Dedifferentiated amniotic fluid mesenchymal stem cell (primary cell): Measurements from ENCODE around the gene HOOK1.

Experiments
- DNase-seq: peaks from one replicate; pipeline ENCODE4 v3.0.0-alpha.2; 2016; ENCODE audit errors: extremely low spot score

The HOOK1 gene

DNA sequence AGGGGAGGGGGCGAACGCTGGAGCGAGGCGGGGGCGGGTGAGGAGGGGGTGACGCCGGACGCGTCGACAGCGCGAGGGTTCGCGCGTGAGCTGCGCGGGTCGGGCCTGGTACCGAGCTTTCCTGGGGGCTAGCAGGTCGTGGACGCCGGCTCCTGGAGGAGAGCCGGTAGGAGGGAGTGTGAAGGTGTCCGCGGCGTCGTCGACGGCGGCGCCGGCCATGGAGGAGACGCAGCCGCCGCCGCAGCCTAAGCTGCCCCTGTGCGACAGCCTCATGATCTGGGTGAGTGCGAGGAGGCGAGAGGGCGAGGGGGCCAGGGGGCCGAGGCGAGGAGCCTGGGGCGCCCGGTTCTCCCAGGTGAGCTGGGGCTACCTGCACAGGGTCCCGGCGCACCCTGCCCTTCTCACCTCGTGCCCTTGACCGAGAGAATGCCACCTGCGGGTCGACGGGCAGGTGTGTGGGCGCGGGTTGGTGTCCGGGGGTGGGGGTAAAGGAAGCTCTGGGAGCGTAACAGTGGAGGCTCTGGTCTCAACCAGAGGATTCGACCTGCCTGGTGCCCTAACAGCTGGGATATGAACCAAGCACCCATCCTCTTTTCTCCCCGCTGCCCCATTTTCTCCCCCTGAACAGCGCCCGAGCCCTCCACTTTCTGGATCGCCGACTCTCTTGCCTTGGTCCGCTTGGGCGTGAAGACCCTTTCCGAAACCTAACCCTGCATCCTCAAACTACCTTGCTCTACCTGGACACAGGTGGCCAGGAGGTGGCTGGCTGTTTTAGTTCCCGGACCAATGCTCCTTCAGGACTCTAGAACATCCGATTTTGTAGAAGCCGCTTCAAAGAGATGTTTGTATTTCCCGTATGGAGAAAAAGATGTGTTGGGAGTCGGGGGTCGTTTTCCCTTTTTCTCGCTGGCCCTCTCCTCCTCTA lies at the start of gene HOOK1:
Gene HOOK1, plus strand, starts transcription at position 49 of the 925 bp plus-strand sequence. Its CDS starts 169 bp downstream, at position 218.
- DNase-seq, result no peak

DNA sequence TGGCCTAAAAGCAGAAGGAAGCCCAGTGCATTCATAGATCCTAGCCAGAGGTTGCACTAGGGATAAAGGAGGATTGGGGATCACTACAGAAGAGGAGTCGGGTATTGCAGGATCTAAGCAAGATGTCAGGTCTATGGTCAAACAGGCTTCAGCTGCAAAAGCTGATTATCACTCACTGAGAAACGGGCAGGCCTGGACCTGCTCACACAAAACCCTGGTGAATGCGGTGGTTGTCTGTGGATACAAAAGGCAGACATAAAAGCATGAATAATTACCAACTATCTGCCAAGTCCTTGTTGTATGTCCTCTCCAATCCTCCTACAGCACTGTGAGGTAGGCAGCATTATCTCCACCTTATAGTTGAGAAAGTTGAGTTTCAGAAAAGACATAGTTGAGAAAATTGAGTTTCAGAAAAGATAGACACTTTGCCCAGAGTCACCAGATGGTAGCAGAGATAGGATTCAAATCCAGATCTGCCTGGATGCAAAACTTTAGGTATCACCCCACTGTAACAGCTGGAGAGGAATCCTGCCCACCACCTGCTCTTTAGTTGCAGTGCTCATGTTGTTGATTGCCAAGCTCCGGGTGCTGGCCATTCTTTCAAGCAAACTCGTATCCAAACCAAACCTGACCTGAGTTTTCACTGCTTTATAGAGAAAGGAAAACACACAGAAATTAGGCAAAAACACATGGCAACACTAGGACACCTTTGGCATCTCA lies 49.6 kb upstream of the HOOK1 start:
- no peak for DNase-seq

DNA sequence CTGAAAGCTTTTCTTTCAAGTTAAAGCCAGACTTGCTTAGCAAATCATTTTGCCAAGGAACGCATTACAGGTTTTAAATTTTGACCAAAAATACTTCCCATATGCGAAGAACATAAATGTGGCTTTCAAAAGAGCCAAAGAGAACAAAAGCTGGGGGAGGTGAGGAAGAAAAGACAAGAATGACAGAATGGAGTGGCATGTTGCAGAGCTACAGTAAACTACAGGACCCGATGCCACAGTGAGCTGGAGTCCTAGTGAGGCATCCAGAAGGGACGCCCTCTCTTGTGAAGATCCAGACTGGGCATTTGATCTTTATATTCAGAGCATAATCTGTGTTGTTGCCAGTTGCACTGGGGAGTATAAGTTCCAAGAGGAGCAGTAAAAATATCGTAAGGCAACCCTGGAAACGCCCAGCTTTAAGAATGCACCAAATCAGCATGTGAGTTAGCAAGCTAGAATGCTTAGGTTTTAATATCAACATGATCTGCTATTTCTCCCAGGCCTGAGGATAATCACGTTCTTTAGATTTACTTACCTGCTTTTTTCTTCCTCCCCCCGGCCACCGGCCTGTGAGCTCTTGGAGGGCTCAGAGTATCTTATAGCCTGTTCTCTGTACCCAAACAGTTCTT lies 48.4 kb upstream of the HOOK1 start:
- DNase-seq, result no peak

DNA sequence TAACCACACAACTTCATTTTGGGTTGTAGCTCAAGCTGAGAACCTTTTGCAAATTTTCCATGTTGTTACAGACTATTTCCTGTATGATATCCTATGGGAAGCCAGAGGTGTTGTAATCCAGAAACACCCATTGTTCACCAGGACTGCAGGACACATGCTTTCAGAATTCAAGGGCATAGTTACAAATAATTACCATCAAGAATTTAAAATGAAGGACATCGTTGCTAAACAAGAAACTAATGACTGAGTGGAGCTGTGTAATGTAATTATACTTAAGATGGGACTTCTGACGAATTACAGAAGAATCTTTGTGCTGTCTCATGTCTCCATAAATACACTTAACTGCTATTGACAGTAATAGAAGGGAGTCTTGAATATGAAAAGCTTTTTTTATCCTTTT lies 47.6 kb upstream of the HOOK1 start:
- DNase-seq, result no peak

DNA sequence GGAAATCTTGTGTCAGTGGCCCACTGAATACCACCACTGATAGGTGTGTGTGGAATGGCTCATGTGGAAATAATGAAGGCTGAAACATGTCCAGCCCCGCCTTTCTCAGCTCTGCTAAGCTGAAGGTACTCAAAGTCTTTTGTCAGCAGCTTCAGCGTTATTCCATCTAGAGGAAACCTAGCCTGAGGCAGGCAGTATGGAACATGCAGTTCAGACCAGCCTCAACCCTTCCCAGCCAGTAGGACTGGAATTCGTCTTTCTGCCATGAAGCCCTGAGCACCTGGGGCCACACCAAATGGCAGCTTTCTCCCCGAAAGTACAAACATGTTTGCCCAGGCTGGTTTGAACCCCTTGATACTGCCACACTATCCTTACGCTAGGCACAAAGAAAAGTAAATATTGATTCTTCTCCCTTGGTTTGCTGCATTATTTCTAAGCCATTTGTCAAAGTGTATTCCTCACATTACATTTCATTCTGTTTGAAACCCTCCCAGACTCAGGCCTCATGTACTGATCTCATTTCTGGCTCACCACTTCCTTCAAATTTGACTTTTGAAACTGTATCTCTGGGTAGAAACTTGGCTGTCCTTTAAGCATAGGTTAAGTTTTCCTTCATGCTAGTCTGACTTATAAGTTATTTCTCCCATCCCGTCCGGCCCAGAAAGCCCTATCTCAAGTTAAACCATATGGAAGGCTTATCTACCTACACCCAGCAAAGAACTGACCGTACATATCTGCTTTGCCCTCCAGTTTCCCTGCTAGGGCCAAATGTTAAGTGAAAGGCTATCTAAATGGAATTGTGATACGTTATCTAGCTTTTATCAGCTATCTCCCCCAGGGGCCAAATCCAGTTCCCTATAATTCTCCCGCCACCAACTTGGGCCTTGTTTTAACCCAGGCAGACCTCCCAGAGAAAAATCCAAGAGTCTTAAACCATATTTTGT lies 45.7 kb upstream of the HOOK1 start:
- DNase-seq, result no peak

DNA sequence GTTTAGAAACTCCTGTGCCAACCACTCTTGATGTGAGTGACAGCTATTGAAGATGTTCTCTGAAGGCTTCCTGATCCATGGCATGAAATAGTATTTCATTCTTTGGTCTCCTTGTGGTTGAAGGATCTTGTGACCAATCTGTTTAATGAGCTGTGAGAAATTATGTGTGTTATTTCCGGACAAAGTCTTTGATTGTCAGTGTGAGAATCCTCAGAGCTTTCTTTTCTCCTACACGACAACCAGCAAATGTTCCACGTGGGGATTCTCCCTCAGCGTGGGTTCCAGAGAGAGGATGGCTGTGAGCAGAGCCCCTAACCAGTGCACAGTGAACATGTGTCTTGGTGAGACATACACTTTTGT lies 45.0 kb upstream of the HOOK1 start:
- no peak for DNase-seq

DNA sequence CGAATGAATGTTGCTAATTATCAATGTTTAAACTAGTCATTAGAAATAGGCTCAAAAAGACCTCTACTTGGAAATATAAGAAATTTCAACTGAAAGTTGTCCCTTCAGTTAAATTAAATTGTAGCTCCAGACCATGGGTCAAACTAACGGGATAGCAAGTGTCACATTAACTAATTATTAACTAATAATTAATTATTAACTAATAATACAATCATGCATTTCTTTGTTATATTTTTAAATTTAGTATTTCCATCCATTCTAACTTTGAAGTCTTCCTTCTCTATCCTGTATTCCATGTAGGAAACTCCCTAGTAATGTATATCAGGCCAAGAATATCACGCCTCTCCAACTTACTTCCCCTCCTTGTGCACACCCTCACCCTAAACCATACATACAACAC lies 43.4 kb upstream of the HOOK1 start:
- no peak for DNase-seq

DNA sequence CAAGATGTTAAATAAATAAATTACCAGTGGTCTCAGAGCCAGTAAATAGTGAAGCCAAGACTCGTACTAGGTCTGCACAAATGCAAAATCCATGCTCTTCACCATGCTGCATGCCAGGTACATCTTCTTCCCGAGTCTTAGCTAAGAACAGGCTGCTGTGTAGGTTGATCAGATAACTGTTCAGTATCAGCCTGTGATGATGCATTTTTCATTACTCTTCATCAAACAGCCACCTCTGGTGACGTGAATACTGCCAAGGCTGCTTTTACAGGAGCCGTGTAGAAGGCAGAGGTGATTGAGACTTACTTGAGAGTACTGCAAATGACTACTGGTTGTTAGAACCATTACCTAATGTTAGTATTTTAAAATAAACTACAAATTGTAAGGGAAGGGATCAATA lies 39.3 kb upstream of the HOOK1 start:
- no peak for DNase-seq

DNA sequence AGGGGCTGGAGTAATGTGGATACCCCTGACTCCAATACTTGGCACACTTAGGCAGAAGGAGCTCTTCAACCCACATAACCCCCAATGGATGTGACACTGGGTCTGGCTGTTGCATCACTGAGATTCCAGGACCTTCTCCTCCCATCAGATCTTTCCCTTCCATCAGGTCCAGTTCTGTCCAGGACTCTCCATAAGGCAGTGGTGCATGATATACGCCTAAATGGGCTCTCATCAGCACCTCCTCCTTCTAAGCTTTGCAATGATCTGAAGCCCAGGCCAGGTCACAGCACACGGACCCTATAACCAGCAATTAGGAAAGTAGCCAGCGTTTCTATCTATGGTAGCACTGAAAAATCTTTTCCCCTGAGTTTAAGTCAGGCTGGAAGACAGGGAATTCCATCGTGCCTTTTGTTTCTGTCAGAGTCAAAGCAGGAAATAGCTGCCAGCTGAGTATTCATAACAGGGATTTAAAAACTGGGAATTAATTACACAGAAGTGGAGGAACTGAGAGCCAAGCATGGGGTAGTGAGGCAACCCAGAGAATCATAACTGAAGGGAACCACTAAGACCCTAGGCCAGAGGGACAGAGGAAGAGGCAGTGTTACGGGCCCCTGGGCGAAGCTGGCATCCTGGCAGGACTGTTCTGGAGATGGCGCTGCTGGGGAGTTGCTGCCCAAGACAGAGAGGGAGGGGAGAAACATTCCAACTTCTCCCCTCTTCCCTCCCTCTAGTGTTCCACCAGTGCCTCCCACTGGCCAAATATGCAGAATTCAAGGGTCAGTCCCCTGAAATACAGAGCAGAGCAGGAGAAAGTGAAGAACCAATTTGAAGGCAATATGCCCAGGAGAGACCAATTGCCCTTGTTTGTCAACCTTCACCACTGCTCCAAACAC lies 37.5 kb upstream of the HOOK1 start:
- DNase-seq, result peak; percentile 22

DNA sequence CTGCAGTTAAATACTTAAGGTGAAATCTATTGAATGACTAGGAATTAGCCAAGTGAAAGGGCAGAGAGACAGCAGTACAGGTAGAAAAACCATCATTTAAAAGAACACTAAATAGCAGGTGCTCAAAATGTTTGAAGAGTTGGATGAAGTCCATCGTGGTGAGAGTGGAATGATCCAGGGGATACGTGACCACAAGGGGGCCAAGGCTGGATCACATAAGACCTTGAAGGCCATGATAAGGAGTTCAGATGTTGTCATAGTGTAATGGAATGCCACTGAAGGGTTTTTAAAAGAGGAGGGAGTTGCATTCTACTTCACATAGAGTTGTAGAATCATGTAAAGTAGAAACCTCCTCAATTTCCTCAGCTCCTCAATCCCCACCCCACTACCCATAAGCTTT lies 34.8 kb upstream of the HOOK1 start:
- no peak for DNase-seq

DNA sequence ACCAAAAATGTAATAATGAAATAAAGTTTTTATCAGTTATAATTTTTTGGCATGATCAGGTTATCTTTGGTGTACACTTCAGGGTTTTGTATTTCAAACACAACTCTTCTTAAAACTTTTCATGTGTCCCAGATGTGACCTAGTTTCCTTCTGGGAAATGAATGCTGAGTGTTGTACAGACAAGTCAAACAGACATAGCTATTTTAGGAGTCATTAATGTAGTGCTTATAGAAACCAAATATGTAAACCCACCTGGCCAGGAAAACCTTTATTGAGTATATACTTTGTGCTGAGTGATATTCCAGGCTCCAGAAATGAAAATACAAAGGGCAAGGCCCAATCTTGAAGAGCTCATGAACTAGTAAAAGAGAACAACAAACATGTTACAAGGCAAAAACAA lies 25.9 kb upstream of the HOOK1 start:
- no peak for DNase-seq

DNA sequence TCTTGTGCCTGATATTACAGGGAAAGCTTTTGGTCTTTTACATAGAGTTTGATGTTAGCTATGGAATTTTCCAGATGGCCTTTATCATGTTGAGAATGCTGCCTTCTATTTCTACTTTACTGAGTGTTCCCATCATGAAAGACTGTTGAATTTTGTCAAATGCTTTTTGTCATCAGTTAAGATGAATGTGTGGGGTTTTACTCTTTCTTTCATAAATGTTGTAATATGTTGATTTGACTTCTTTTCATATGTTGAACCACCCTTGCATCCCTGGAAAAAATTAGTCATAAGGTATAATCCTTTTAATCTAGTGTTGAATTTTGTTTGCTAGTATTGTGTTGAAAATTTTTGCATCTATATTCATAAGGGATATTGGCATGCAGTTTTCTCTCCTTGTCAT lies 16.1 kb upstream of the HOOK1 start:
- no peak for DNase-seq

DNA sequence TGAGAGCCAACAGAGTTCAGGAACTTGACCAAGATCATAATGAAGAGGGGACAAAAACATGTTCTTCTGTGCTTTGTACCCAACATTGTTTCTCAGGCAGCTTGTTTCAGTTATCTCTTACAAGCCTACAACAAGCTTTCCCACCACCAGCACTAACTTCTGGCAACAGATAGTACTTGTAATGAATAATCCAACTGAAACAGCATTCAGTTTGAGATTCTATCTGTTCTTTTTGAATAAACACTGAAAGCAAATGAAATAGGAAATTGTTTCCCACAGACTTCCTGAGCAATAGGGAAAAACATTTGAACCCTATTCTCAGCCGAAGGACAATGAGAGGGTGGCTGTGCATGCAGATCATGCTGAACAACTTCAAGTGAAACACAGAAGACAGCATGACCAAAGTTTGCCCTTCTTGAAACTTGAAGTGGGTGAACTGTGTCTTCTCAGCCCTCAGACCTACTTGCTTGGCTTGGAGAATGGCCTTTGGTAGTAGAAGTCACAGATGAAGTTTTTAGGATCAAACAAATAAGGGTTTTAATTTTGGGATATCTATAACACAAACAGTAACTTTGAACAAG lies 11.2 kb upstream of the HOOK1 start:
- DNase-seq, result no peak

DNA sequence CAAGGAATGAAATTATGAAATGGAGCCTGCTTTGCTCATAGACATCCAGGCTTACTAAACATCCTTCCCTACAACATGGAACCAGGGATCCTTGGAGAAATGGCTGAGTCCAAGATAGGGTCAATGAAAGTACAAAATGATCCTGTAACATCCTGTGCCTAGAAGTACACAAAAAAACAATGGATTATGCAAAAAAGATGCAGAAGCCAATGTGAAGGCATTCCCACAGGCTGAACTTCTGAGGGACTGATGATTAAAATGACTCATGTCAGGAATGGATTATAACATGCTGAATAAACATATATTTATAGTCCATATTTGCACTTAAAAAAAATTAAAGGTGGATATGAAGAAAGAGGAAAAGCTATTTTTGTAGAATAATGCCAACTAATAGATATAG lies 10.4 kb upstream of the HOOK1 start:
- DNase-seq, result no peak

DNA sequence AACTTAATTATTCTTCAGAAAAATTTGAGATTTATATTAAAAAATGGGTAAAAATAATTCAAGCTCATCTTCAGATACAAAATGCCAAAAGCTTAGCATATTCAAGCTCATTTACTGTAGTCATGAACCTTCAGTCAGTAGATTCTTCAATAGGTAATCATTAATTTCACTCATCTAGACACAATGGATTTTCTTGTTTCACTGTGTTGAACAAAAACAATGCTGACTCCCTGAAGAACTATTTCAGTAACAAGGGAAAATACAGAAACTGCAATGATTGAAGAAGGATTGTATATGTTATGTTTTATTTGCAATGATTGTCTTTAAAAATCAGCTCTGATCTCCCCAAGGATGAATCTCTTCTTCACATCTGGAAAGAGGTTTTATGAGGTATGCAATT lies 9.2 kb upstream of the HOOK1 start:
- DNase-seq, result no peak

DNA sequence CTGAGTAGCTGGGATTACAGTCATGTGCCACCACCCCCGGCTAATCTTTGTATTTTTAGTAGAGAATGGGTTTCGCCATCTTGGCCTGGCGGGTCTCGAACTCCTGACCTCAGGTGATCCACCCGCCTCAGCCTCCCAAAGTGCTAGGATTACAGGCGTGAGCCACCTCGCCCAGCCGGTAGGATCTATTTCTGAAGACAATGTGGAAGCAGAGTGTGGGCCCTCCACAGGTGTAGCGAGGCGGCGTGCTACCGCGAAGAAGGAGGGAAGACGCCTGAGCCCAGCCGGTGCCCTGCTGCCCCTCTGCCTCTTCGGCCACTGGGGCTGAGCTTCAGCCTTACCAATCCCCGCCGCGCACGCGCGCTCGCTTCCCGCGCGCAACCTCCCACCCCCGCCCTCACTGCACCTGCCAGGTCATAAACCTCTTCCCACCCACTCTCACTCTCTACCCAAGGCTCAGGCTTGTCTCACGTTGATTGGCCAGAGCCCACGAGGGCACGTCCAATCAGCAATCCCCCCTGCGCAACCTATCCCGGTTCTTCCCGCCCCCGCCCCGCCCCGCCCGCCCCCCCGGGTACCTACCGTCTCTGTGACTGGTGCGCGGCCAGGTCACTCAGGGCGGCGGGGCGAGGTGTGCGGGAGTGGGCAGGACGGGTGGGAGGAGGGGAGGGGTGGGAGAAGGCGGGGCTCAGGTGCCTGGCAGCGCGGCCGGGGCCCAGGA lies 409 bp upstream of the HOOK1 start:
- DNase-seq, result no peak

DNA sequence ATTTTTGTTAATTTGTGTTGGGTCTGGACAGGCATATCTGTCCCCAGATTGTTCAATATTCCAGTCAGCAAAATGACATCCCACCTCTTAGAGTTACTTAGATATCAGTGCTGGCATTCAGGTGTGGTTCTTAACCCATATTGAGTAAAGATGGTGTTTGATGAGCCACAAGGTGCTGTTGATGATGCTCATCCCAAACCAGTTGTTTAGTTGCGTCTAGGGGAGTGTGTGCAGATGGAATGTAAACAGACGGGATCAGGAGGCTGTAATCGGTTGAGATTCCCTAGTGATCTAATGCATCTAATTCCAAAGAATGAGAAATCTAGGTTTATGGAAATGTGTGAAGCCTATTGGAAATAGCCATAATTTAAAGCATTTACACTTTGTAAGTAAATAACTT lies 1.1 kb downstream of the HOOK1 start:
- DNase-seq, result no peak

DNA sequence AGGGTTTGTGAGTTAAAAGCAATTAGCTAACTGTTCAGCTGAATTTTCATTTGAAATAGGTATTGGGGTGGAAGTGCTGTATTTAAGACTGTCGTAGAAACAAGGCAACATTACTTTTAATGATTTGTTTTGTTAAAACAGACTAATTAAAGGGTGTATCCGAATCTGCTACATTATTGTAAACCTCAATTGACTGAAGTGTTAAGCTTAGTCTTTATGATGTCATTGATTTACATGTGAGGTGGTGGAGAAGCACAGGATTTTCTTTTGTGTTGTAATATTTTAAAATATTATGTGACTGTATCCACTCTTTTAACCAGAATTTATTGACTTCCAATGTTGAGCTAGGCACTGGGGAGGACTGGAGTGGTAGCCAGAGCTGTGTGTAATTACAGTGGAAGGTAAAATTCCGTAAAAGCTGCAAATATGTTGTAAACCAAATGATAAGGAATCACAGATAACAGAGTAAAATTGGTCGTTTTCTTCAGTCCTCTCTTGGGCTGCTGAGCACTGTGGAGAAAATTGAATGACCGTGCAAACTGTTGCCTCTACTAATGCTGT lies 1.6 kb downstream of the HOOK1 start:
- DNase-seq, result no peak
